T-cell (primary cell): ENCODE measurements around the gene KLHL40. TPM values are rescaled to one million over a fixed set of nuclear protein-coding genes. Genes with fewer than 3 reads are reported as not detected.

ENCODE experiments used
- ATAC-seq, 4 experiments: fragments of 200-7000 bp in 3 of 4; fragments of 150-1000 bp in 1 of 4; cut with Tn5 transposase; replicated peaks in 1 of 4; 1 replicate in 3 of 4; 2 replicates in 1 of 4; pipeline ENCODE4 v1.10.0; 2021; ENCODE audit warnings: moderate library complexity in 3 of 4, mild to moderate bottlenecking in 2 of 4, moderate number of reproducible peaks in 1 of 4
- CTCF ChIA-PET, 2 donors: fragments of 300-600 bp; sonication (Branson Sonifier 250); formaldehyde crosslinking; loops; one replicate each; lab custom pipeline; 2022; ENCODE audit warnings: antibody characterized with exemption in 2 of 2; lab: Charles Lee
- POLR2A ChIA-PET, 2 donors: fragments of 300-600 bp; sonication (Branson Sonifier 250); formaldehyde crosslinking; loops; one replicate each; lab custom pipeline; 2022; ENCODE audit warnings: antibody characterized with exemption in 2 of 2; lab: Charles Lee
- DNase-seq, 35 experiments: peaks; one replicate each; pipeline versions ENCODE4 v3.0.0 to v3.0.0-alpha.2; 2013 to 2023
- H3K27ac ChIP-seq: one replicate; pipeline ENCODE4 v1.5.1; 2013; ENCODE audit warnings: low read length
- H3K27me3 ChIP-seq, 2 experiments: replicated peaks in 1 of 2; 1 replicate in 1 of 2; 2 replicates in 1 of 2; pipeline versions ENCODE4 v1.6.1 to v1.7.0; 2013; ENCODE audit warnings: low read length in 1 of 2, mixed read lengths in 1 of 2; ENCODE audit not compliant: control insufficient read depth in 2 of 2, insufficient read depth in 2 of 2; ENCODE audit errors: extremely low read depth in 1 of 2
- H3K36me3 ChIP-seq, 2 donors: 1 replicate in 1 of 2; 2 replicates in 1 of 2; pipeline versions ENCODE4 v1.6.1 to v1.7.0; 2013; ENCODE audit warnings: low read length in 1 of 2; ENCODE audit not compliant: control insufficient read depth in 2 of 2, insufficient read depth in 1 of 2; ENCODE audit errors: extremely low read depth in 1 of 2
- H3K4me1 ChIP-seq, 2 experiments: 1 replicate in 1 of 2; 2 replicates in 1 of 2; pipeline versions ENCODE4 v1.6.1 to v1.7.0; 2013; ENCODE audit warnings: low read length in 2 of 2, mixed read lengths in 1 of 2; ENCODE audit not compliant: insufficient read depth in 2 of 2, control insufficient read depth in 1 of 2; ENCODE audit errors: extremely low read depth in 1 of 2
- H3K4me3 ChIP-seq, 2 donors: 1 replicate in 1 of 2; 2 replicates in 1 of 2; pipeline versions ENCODE4 v1.5.1 to v1.7.0; 2013; ENCODE audit warnings: mild to moderate bottlenecking in 2 of 2, low read length in 1 of 2, moderate library complexity in 1 of 2; ENCODE audit not compliant: control insufficient read depth in 1 of 2; ENCODE audit errors: extremely low read depth in 1 of 2
- H3K9me3 ChIP-seq: 2 replicates; pipeline ENCODE4 v1.7.0; 2013
- H3K27ac Mint-ChIP-seq, 2 donors: one replicate each; pipeline ENCODE4 v1.8.0; 2020 to 2021; ENCODE audit warnings: mild to moderate bottlenecking in 2 of 2, mixed read lengths in 2 of 2
- H3K27me3 Mint-ChIP-seq, 2 donors: one replicate each; pipeline ENCODE4 v1.8.0; 2021 to 2022; ENCODE audit warnings: mixed read lengths in 2 of 2
- H3K36me3 Mint-ChIP-seq: one replicate; pipeline ENCODE4 v1.8.0; 2021; ENCODE audit warnings: mixed read lengths
- H3K4me1 Mint-ChIP-seq, 3 donors: one replicate each; pipeline ENCODE4 v1.8.0; 2020 to 2022; ENCODE audit warnings: mixed read lengths in 3 of 3, mild to moderate bottlenecking in 1 of 3
- H3K4me3 Mint-ChIP-seq, 3 donors: one replicate each; pipeline ENCODE4 v1.8.0; 2020 to 2022; ENCODE audit warnings: mild to moderate bottlenecking in 3 of 3, mixed read lengths in 3 of 3, moderate library complexity in 3 of 3
- H3K9me3 Mint-ChIP-seq, 3 donors: one replicate each; pipeline ENCODE4 v1.8.0; 2020 to 2022; ENCODE audit warnings: mixed read lengths in 3 of 3
- WGBS: methylation state at CpG from one replicate; pipeline ENCODE4 v1.1.5; 2013; ENCODE audit warnings: missing lambda C conversion rate; ENCODE audit not compliant: insufficient coverage; 5-methylcytosine and 5-hydroxymethylcytosine counted together
- total RNA-seq, 35 experiments: library from RNA in 6 of 35; stranded (reverse) in 6 of 35; fragments of 120-200 nt in 1 of 35; gene quantifications; one replicate each; pipeline versions ENCODE4 v1.2.1 to v1.2.4 and lab custom pipeline; 2013 to 2026

KLHL40 gene
- total RNA-seq, 5 donors from 2014 or later (not counting 1 experiment from before 2014, with no cell fraction given): not detected

DNA sequence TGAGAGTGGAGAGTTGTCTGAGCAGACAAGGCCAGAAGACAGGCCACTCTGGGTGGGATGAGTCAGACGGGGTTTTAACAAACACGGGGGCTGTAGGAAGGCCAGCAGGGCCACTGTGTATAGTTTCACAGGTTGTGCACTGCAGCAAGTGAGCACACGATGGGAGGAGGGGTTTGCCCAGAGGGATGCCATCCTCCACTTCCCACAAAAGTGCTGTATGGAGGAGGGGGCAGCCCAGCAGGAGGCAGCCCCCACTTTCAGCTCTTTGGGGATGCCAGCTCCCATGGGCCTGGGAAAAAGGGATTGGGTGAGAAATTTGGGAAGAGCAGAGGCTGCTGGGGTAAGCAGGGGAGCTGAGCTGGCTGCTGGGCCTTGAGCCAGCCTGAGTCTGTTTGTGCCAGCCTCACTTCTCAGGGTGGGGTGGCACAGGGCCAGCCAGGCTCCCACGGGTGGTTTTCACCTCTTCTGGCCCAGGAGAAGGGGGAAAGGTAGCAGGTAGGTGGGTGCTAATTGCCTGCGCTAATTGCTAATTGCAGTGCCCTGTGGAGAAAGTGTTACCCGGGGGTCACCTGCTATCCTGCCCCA lies 25.1 kb upstream of the KLHL40 start:
- ChIA-PET CTCF (no interaction called here), POLR2A (no interaction called here)
- DNase-seq: no peak
- Histone ChIP-seq H3K4me1 (peaks cover 0 to 2% of the 10 kb centered on the region in 2 experiments), H3K36me3 (no peaks in the 10 kb centered on the region), H3K27ac (no peak overlapping the region), H3K27me3 (peaks cover 0 to 2% of the 10 kb centered on the region in 2 experiments), H3K9me3 (no peaks in the 10 kb centered on the region), H3K4me3 (no peak overlapping the region)
- Mint-ChIP-seq H3K9me3 (no peaks in the 10 kb centered on the region), H3K27ac (peak overlapping the region in 1 of 2 donors; percentile 53), H3K27me3 (no peaks in the 10 kb centered on the region), H3K4me1 (peaks cover 0 to under 1% (median 0%) of the 10 kb centered on the region in 3 donors), H3K36me3 (no peaks in the 10 kb centered on the region), H3K4me3 (no peak overlapping the region)
- WGBS: 78% methylated on average over 4 of the region's 6 CpGs
- no peak for ATAC-seq

DNA sequence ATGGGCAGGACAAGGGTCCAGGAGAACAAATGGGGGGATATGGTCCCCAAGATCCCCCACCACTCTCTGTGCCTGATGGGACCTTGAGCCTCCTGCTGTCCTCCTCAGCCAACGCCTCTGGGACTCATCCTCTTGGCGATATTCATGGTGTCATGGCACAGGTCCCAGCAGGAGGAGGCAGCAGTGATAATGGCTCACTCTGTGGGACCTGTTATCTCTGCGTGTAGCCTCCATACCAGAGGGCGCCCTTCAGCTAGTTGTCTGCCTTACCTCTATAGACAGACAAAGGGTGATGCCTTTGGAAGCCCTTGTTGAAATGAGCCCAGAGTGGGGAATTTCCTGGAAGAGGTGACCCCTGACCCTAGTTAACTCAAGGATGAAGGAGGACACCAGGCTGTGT lies 24.4 kb upstream of the KLHL40 start:
- Mint-ChIP-seq H3K27me3 (no peaks in the 10 kb centered on the region), H3K4me3 (no peak overlapping the region), H3K27ac (peak overlapping the region in 1 of 2 donors; percentile 34), H3K4me1 (no peaks in the 10 kb centered on the region), H3K9me3 (no peaks in the 10 kb centered on the region), H3K36me3 (no peaks in the 10 kb centered on the region)
- ChIA-PET CTCF (no interaction called here), POLR2A (no interaction called here)
- Histone ChIP-seq H3K4me1 (no peaks in the 10 kb centered on the region), H3K9me3 (no peaks in the 10 kb centered on the region), H3K27me3 (no peaks in the 10 kb centered on the region), H3K4me3 (no peak overlapping the region), H3K27ac (no peak overlapping the region), H3K36me3 (no peaks in the 10 kb centered on the region)
- DNase-seq (no peak), ATAC-seq (no peak)
- 100% methylated on average over 1 of the region's 4 CpGs for WGBS

DNA sequence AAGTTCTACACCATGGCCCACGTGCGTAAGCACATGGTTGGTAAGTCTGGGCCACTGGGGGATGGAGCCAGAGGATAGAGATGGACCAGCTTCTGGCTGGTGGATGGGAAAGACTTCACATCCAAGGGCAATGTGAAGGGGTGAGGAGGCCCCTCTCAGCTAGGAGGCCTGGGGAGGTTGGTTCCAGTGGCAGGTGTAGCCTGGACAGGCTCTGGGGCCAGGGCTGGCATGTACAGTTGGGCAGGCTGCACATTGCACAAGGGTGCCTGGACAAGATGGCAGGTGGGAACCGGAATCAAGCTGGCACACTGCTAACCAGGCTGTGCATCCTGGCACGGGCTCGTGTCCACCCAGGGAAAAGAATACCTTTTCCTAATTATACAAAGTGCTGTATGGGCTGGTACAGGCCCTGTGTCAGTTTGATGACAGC lies 23.7 kb upstream of the KLHL40 start:
- Mint-ChIP-seq H3K9me3 (no peaks in the 10 kb centered on the region), H3K4me3 (no peak overlapping the region), H3K27me3 (no peaks in the 10 kb centered on the region), H3K27ac (no peak overlapping the region), H3K4me1 (no peaks in the 10 kb centered on the region), H3K36me3 (no peaks in the 10 kb centered on the region)
- POLR2A ChIA-PET: no interaction called here
- 89% methylated on average over 3 of the region's 5 CpGs for WGBS
- ATAC-seq: no peak
- DNase-seq: no peak
- Histone ChIP-seq H3K4me3 (no peak overlapping the region), H3K27me3 (peaks cover 0 to 7% of the 10 kb centered on the region in 2 experiments), H3K36me3 (no peaks in the 10 kb centered on the region), H3K27ac (no peak overlapping the region), H3K4me1 (no peaks in the 10 kb centered on the region), H3K9me3 (no peaks in the 10 kb centered on the region)
- CTCF ChIA-PET: no interaction called here

DNA sequence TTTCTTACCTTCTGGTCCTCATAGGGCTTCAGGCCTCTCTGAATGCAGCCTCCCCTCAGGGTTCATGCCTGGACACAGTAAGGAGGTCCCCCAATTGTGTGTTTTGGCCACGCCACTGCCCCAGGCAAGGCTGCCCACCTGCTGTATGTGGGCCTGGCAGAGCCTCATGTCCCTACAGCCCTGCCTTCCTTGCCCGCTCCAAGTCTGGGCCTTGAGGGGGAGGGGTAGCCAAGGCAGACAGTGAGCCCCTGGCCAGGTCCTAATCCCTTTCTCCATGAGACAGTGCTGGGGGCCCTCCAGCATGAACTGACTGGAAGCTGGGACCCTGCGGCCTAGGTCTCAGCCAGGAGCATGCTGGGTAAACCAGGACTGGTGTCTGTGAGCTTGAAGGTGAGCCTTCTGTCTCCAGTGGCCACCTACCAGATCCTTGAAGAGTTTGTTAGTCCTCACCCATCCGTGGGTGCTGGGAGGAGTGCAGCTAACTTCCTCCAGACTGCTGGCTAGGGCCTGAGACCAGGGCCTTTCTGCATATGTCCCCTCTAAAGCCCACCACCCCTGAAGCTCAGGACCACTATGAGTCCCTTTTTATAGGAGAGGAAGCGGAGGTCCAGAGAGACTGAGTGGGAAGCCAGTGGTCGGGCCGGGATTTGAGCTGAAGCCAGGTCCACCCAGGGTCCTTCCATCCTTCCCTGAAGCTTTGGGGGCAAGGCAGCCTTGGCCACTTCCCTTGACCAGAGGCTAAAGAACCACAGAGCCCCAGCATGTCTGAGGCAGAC lies 23.1 kb upstream of the KLHL40 start:
- Histone ChIP-seq H3K27ac (no peak overlapping the region), H3K4me3 (no peak overlapping the region), H3K9me3 (no peaks in the 10 kb centered on the region), H3K4me1 (no peaks in the 10 kb centered on the region), H3K36me3 (no peaks in the 10 kb centered on the region), H3K27me3 (peaks cover 0 to 9% of the 10 kb centered on the region in 2 experiments)
- H3K36me3 Mint-ChIP-seq: no peaks in the 10 kb centered on the region
- CTCF ChIA-PET: no interaction called here
- no peak overlapping the region for H3K4me3 Mint-ChIP-seq
- H3K27ac Mint-ChIP-seq: no peak overlapping the region
- no peaks in the 10 kb centered on the region for H3K9me3 Mint-ChIP-seq
- POLR2A ChIA-PET: no interaction called here
- ATAC-seq (no peak), DNase-seq (no peak)
- no peaks in the 10 kb centered on the region for H3K4me1 Mint-ChIP-seq
- WGBS: 88% methylated on average over 4 of the region's 7 CpGs
- H3K27me3 Mint-ChIP-seq: peaks cover 0 to under 1% of the 10 kb centered on the region in 2 donors

DNA sequence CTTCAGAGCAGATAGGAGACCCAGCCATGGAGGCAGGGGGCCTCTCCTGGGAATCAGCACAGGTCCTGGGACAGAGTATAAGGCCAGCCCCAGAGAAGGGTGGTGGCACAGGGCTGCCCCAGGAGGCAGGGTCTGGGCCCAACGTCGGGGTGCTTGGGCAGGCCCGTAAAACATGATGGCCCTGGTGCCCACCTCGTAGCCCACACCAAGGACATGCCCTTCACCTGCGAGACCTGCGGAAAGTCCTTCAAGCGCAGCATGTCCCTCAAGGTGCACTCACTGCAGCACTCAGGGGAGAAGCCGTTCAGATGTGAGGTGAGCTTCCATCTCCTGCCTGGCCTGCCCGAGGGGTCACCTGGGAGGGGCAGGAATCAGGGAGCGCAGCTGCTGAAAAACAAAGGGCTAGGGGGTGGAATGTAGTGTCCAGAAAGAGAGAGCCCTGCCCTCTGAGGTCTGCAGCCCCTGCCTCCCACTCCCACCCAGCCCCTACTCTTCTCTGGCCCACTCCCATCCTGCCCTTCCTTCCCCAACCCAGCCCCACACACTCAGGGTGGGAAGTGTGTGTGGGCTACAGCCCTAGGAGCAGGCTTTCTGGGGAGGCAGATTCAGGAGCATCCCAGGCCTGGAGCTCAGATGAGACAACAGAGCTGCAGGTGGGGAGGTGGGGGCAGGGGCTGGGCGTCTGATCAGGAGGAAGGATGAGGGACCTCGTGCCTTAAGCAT lies 22.4 kb upstream of the KLHL40 start:
- peaks cover 0 to 13% of the 10 kb centered on the region in 2 experiments for H3K27me3 ChIP-seq
- DNase-seq: no peak
- H3K4me1 ChIP-seq: no peaks in the 10 kb centered on the region
- Mint-ChIP-seq H3K27me3 (peaks cover 0 to 5% of the 10 kb centered on the region in 2 donors), H3K27ac (no peak overlapping the region), H3K4me1 (no peaks in the 10 kb centered on the region), H3K4me3 (no peak overlapping the region), H3K36me3 (no peaks in the 10 kb centered on the region), H3K9me3 (no peaks in the 10 kb centered on the region)
- no peaks in the 10 kb centered on the region for H3K36me3 ChIP-seq
- no peak for ATAC-seq
- CTCF ChIA-PET: interaction anchor here in 1 of 2 donors (0.6 kb wide), 1 partner anchor 1272 kb away, joined by 3 read pairs; no protein-coding TSS in a partner anchor
- no peak overlapping the region for H3K4me3 ChIP-seq
- H3K9me3 ChIP-seq: no peaks in the 10 kb centered on the region
- 83% methylated on average over 9 of the region's 12 CpGs for WGBS
- POLR2A ChIA-PET: no interaction called here
- H3K27ac ChIP-seq: no peak overlapping the region

DNA sequence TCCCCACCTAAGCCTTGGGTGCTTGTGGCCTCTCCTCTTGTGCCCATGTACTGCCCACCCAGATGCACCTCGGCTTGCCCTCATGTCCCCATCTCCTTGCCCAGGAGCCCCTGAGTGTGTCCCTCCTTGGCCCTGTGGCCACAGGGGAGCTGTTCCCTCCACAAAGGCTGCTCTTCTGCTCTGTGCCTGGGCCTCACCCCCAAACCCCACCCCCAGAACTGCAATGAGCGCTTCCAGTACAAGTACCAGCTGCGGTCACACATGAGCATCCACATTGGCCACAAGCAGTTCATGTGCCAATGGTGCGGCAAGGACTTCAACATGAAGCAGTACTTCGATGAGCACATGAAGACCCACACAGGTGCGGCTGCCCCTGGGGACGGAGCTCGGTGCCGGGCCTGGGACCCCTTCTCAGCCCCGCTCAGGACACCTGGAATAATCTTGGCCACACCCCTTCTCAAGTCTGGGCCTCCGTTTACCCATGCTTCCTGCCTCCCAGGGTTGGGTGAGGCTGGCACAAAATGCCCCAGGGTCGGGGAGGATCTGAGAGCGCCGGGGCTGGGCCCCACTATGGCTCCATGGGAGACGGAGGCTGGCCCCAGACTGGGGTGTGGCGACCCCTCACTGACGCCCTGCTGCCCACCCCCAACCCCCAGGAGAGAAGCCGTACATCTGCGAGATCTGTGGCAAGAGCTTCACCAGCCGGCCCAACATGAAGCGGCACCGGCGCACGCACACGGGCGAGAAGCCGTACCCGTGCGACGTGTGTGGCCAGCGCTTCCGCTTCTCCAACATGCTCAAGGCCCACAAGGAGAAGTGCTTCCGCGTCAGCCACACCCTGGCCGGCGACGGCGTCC lies 21.5 kb upstream of the KLHL40 start:
- H3K36me3 ChIP-seq: no peaks in the 10 kb centered on the region
- H3K9me3 ChIP-seq: no peaks in the 10 kb centered on the region
- no peaks in the 10 kb centered on the region for H3K4me1 ChIP-seq
- whole genome bisulfite sequencing: 88% methylated on average over 38 of the region's 38 CpGs
- ATAC-seq (no peak), DNase-seq (no peak)
- peaks cover 0 to 20% of the 10 kb centered on the region in 2 experiments for H3K27me3 ChIP-seq
- Mint-ChIP-seq H3K27ac (no peak overlapping the region), H3K4me1 (no peaks in the 10 kb centered on the region), H3K27me3 (peaks cover 0 to 5% of the 10 kb centered on the region in 2 donors), H3K9me3 (no peaks in the 10 kb centered on the region), H3K36me3 (no peaks in the 10 kb centered on the region), H3K4me3 (no peak overlapping the region)
- POLR2A ChIA-PET: no interaction called here
- CTCF ChIA-PET: no interaction called here
- H3K4me3 ChIP-seq: no peak overlapping the region
- no peak overlapping the region for H3K27ac ChIP-seq
